ENCODE measurements around the gene CWC25. TPM values are rescaled to one million over a fixed set of nuclear protein-coding genes. Genes with fewer than 3 reads are reported as not detected.

Gene CWC25
- total and polyA plus RNA-seq, 2 of the 13 experiments (the other 11 are each of a cell fraction or from before 2014, with no cell fraction given) = 15.6 to 22.7 TPM

GRCh38 chr17:38869526-38870258 is 44.6 kb upstream of the CWC25 start, which contains the start of gene LASP1 (continued):
- peak; percentile 67; the same call in 1 of the 2 replicates for TF ChIP-seq UBTF (CRISPR knock-in tag; IDR thresholded peaks at IDR 0.05)
- TF ChIP-seq POLR2AphosphoS5 (IDR thresholded peaks at IDR 0.05; ENCODE audit: low read depth, low read length) = peak; percentile 95
- no peak for TF ChIP-seq ATAD3A (CRISPR knock-in tag; IDR thresholded peaks at IDR 0.05)
- peak; percentile 88 for TF ChIP-seq ZFP90 (CRISPR knock-in tag; IDR thresholded peaks at IDR 0.05; ENCODE audit: borderline replicate concordance)
- TF ChIP-seq SATB2 (CRISPR knock-in tag; IDR thresholded peaks at IDR 0.05) = no peak
- no peak for TF ChIP-seq RNF219 (CRISPR knock-in tag; IDR thresholded peaks at IDR 0.05)
- TF ChIP-seq PPARG (CRISPR knock-in tag; conservative IDR thresholded peaks at IDR 0.05) = peak; percentile 7; the same call in 1 of the 2 replicates
- no peak for TF ChIP-seq SSRP1 (CRISPR knock-in tag; IDR thresholded peaks at IDR 0.05)
- no peak for TF ChIP-seq SRSF9 (IDR thresholded peaks at IDR 0.05; ENCODE audit: borderline replicate concordance, insufficient read depth, low read depth, low read length, poor library complexity, severe bottlenecking)
- no peak for TF ChIP-seq ZNF674 (CRISPR knock-in tag; IDR thresholded peaks at IDR 0.05; ENCODE audit: low read depth)
- TF ChIP-seq ZNF329 (CRISPR knock-in tag; IDR thresholded peaks at IDR 0.05; ENCODE audit: low read depth) = peak; percentile 81; the same call in 1 of the 2 replicates
- TF ChIP-seq CENPT (CRISPR knock-in tag; IDR thresholded peaks at IDR 0.05; ENCODE audit: low read depth) = no peak
- TF ChIP-seq ZNF83 (CRISPR knock-in tag; IDR thresholded peaks at IDR 0.05; ENCODE audit: borderline replicate concordance) = no peak; the same call in none of the 2 replicates
- peak; percentile 87; the same call in 1 of the 2 replicates for TF ChIP-seq BORCS8-MEF2B (CRISPR knock-in tag; IDR thresholded peaks at IDR 0.05)
- 0 out of 2 replicates have a peak, but pooled peaks have one; percentile 71 for TF ChIP-seq TSC22D2 (CRISPR knock-in tag; IDR thresholded peaks at IDR 0.05; ENCODE audit: borderline replicate concordance)
- TF ChIP-seq ZNF207 (IDR thresholded peaks at IDR 0.05; ENCODE audit: borderline replicate concordance) = no peak

Data from HepG2 (cell line).